Measurements from ENCODE around the gene MAGEA3.

MAGEA3 gene

DNA sequence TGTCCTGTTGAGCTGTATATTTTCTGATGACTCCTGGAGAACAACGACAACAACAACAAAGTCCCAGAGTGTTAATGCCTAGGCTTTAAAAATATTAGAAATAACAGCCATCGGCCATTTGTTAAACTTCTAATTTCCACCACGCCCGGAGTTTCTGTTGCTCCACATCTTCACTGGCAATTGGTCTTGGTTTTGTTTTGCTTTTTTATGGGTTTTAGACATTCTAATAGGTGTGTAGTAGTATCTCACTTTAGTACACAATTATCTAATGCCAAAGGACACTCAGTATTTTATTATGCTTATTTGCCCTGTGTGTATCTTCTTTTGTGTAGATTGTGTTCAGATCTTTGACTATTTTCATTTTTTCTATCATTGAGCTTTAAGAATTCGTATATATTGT, 40.0 kb downstream of the MAGEA3 start:
- no peak for DNase-seq

All from stimulated activated CD4-positive, alpha-beta T cell treated with anti-CD3 and anti-CD28 coated beads, Interleukin-4, amount 100 ng/mL, for 1 hour (primary cell).